Measurements from ENCODE around the gene KPNA2. TPM values are rescaled to one million over a fixed set of nuclear protein-coding genes. Genes with fewer than 3 reads are reported as not detected.
A peak's percentile ranks its signal among the peaks of the same experiment; 100 is the strongest.

KPNA2 gene
- total and polyA plus RNA-seq, 2 of the 13 experiments (the other 11 are each of a cell fraction or from before 2014, with no cell fraction given): 111 to 305 TPM

DNA sequence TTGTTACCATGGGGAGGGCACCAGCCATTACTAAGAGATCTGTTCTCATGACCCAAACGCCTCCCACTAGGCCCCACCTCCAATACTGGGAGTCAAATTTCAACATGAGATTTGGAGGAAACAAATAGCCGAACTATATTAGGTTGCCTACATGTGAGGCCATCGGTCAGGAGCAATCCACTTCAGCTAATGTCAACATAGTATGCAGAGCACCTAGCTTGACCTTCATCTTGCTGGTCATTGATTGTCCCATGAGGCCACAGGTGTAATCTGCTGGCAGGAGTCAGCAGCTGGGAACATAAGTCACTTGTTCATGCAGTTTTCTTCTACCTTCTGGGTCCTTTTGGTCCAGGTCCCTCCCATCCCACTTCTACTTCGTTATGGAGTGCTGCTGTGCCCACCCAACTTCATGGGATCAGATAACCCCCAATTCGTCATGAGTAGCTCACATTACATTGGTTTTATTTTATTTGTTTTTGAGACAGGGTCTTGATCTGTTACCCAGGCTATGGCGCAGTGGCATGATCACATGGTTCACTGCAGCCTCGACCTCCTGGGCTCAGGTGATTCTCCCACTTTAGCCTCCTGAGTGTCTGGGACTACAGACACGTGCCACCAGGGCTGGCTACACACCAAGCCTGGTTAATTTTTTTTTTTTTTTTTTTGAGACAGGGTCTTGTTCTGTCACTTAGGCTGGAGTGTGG, 5.9 kb upstream of the KPNA2 start (continued):
- TF ChIP-seq ZNF670 (CRISPR knock-in tag; IDR thresholded peaks at IDR 0.05; ENCODE audit: borderline replicate concordance) (no peak), NR3C1 (CRISPR knock-in tag; IDR thresholded peaks at IDR 0.05) (no peak), GPN1 (CRISPR knock-in tag; IDR thresholded peaks at IDR 0.05; ENCODE audit: borderline replicate concordance) (no peak), MAFG (CRISPR knock-in tag; IDR thresholded peaks at IDR 0.05) (no peak), LCORL (IDR thresholded peaks at IDR 0.05) (peak; percentile 34; the same call in 1 of the 2 replicates), LCORL (CRISPR knock-in tag; IDR thresholded peaks at IDR 0.05) (peak; percentile 97), ZNF24 (IDR thresholded peaks at IDR 0.05) (no peak), ZSCAN30 (CRISPR knock-in tag; IDR thresholded peaks at IDR 0.05) (no peak), ZFX (CRISPR knock-in tag; IDR thresholded peaks at IDR 0.05; ENCODE audit: low read depth) (peak; percentile 63), BHLHE40 (IDR thresholded peaks at IDR 0.05; ENCODE audit: low read length) (peak; percentile 72), CHD4 (IDR thresholded peaks at IDR 0.05; ENCODE audit: borderline replicate concordance, low read length) (no peak), NFIB (CRISPR knock-in tag; IDR thresholded peaks at IDR 0.05; ENCODE audit: borderline replicate concordance) (no peak), CENPX (CRISPR knock-in tag; IDR thresholded peaks at IDR 0.05) (no peak), ZNF552 (CRISPR knock-in tag; IDR thresholded peaks at IDR 0.05; ENCODE audit: borderline replicate concordance) (no peak), MAFF (IDR thresholded peaks at IDR 0.05; ENCODE audit: low read depth, low read length) (no peak)
- TF ChIP-seq, protein P1, sequence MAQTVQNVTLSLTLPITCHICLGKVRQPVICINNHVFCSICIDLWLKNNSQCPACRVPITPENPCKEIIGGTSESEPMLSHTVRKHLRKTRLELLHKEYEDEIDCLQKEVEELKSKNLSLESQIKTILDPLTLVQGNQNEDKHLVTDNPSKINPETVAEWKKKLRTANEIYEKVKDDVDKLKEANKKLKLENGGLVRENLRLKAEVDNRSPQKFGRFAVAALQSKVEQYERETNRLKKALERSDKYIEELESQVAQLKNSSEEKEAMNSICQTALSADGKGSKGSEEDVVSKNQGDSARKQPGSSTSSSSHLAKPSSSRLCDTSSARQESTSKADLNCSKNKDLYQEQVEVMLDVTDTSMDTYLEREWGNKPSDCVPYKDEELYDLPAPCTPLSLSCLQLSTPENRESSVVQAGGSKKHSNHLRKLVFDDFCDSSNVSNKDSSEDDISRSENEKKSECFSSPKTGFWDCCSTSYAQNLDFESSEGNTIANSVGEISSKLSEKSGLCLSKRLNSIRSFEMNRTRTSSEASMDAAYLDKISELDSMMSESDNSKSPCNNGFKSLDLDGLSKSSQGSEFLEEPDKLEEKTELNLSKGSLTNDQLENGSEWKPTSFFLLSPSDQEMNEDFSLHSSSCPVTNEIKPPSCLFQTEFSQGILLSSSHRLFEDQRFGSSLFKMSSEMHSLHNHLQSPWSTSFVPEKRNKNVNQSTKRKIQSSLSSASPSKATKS (CRISPR knock-in tag; IDR thresholded peaks at IDR 0.05): no peak
- TF ChIP-seq, protein P2, sequence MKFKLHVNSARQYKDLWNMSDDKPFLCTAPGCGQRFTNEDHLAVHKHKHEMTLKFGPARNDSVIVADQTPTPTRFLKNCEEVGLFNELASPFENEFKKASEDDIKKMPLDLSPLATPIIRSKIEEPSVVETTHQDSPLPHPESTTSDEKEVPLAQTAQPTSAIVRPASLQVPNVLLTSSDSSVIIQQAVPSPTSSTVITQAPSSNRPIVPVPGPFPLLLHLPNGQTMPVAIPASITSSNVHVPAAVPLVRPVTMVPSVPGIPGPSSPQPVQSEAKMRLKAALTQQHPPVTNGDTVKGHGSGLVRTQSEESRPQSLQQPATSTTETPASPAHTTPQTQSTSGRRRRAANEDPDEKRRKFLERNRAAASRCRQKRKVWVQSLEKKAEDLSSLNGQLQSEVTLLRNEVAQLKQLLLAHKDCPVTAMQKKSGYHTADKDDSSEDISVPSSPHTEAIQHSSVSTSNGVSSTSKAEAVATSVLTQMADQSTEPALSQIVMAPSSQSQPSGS (CRISPR knock-in tag; IDR thresholded peaks at IDR 0.05): 0 out of 2 replicates have a peak, but pooled peaks have one; percentile 64
- TF ChIP-seq, protein P3, sequence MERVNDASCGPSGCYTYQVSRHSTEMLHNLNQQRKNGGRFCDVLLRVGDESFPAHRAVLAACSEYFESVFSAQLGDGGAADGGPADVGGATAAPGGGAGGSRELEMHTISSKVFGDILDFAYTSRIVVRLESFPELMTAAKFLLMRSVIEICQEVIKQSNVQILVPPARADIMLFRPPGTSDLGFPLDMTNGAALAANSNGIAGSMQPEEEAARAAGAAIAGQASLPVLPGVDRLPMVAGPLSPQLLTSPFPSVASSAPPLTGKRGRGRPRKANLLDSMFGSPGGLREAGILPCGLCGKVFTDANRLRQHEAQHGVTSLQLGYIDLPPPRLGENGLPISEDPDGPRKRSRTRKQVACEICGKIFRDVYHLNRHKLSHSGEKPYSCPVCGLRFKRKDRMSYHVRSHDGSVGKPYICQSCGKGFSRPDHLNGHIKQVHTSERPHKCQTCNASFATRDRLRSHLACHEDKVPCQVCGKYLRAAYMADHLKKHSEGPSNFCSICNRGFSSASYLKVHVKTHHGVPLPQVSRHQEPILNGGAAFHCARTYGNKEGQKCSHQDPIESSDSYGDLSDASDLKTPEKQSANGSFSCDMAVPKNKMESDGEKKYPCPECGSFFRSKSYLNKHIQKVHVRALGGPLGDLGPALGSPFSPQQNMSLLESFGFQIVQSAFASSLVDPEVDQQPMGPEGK (CRISPR knock-in tag; IDR thresholded peaks at IDR 0.05): peak; percentile 67
- TF ChIP-seq, protein P4, sequence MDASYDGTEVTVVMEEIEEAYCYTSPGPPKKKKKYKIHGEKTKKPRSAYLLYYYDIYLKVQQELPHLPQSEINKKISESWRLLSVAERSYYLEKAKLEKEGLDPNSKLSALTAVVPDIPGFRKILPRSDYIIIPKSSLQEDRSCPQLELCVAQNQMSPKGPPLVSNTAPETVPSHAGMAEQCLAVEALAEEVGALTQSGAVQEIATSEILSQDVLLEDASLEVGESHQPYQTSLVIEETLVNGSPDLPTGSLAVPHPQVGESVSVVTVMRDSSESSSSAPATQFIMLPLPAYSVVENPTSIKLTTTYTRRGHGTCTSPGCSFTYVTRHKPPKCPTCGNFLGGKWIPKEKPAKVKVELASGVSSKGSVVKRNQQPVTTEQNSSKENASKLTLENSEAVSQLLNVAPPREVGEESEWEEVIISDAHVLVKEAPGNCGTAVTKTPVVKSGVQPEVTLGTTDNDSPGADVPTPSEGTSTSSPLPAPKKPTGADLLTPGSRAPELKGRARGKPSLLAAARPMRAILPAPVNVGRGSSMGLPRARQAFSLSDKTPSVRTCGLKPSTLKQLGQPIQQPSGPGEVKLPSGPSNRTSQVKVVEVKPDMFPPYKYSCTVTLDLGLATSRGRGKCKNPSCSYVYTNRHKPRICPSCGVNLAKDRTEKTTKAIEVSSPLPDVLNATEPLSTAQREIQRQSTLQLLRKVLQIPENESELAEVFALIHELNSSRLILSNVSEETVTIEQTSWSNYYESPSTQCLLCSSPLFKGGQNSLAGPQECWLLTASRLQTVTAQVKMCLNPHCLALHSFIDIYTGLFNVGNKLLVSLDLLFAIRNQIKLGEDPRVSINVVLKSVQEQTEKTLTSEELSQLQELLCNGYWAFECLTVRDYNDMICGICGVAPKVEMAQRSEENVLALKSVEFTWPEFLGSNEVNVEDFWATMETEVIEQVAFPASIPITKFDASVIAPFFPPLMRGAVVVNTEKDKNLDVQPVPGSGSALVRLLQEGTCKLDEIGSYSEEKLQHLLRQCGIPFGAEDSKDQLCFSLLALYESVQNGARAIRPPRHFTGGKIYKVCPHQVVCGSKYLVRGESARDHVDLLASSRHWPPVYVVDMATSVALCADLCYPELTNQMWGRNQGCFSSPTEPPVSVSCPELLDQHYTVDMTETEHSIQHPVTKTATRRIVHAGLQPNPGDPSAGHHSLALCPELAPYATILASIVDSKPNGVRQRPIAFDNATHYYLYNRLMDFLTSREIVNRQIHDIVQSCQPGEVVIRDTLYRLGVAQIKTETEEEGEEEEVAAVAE (CRISPR knock-in tag; IDR thresholded peaks at IDR 0.05; ENCODE audit: borderline replicate concordance): no peak; the same call in 1 of the 2 replicates

Data from HepG2 (cell line).